Thyroid gland (tissue), 4 donors: ENCODE data around the gene RPL12. TPM values are rescaled to one million over a fixed set of nuclear protein-coding genes. Genes with fewer than 3 reads are reported as not detected.

Source experiments
- DNase-seq, 2 donors: peaks; one replicate each; pipeline ENCODE4 v3.0.0-alpha.2; 2019
- H3K27ac ChIP-seq, 3 donors: fragments of 200-600 bp; sonication (generic); 1 replicate in 2 of 3; 2 replicates in 1 of 3; pipeline ENCODE4 v1.5.1; 2016 to 2019; ENCODE audit warnings: mild to moderate bottlenecking in 1 of 3, moderate library complexity in 1 of 3
- H3K27me3 ChIP-seq: fragments of 200-600 bp; sonication (generic); one replicate; pipeline ENCODE4 v1.5.1; 2019
- H3K36me3 ChIP-seq, 2 donors: fragments of 200-600 bp; sonication (generic); one replicate each; pipeline ENCODE4 v1.5.1; 2016 to 2019
- H3K4me1 ChIP-seq, 2 donors: fragments of 200-600 bp; sonication (generic); one replicate each; pipeline ENCODE4 v1.5.1; 2017 to 2019
- H3K4me3 ChIP-seq, 3 donors: fragments of 200-600 bp; sonication (generic); replicated peaks in 1 of 3; 1 replicate in 2 of 3; 2 replicates in 1 of 3; pipeline ENCODE4 v1.5.1; 2016; ENCODE audit warnings: mild to moderate bottlenecking in 1 of 3
- H3K9me3 ChIP-seq: fragments of 200-600 bp; sonication (generic); one replicate; pipeline ENCODE4 v1.5.1; 2017
- POLR2A ChIP-seq, 2 donors: fragments of 450-650 bp; IDR thresholded peaks; one replicate each; pipeline ENCODE4 v1.6.1; 2017; ENCODE audit warnings: antibody characterized with exemption in 2 of 2, mild to moderate bottlenecking in 2 of 2, moderate library complexity in 1 of 2
- WGBS, 2 donors: methylation state at CpG; one replicate each; pipeline ENCODE4 v1.1.5; 2017; 5-methylcytosine and 5-hydroxymethylcytosine counted together
- intact Hi-C: fragments of 100-400 bp; cut with DNase I; formaldehyde crosslinking; loops from one replicate; pipeline ENCODE4 v1.15.1; 2023
- total RNA-seq, 4 donors: library from RNA; depleted of rRNA; stranded (reverse); fragments of >200 nt; gene quantifications; one replicate each; pipeline ENCODE4 v1.2.3, GENCODE V29; 2016
- TF ChIP-seq, protein P1 (sequence below), 6 experiments: fragments of 200-600 bp in 3 of 6; fragments of 450-650 bp in 3 of 6; sonication (generic) in 3 of 6; IDR thresholded peaks; one replicate each; pipeline ENCODE4 v1.5.1; 2016 to 2019; ENCODE audit warnings: antibody characterized with exemption in 6 of 6, mild to moderate bottlenecking in 2 of 6, inconsistent platforms in 1 of 6, moderate library complexity in 1 of 6

Gene RPL12
- total RNA-seq: 1,000 to 10,000 TPM; 1,286 to 2,844 (median 1,849) TPM

DNA sequence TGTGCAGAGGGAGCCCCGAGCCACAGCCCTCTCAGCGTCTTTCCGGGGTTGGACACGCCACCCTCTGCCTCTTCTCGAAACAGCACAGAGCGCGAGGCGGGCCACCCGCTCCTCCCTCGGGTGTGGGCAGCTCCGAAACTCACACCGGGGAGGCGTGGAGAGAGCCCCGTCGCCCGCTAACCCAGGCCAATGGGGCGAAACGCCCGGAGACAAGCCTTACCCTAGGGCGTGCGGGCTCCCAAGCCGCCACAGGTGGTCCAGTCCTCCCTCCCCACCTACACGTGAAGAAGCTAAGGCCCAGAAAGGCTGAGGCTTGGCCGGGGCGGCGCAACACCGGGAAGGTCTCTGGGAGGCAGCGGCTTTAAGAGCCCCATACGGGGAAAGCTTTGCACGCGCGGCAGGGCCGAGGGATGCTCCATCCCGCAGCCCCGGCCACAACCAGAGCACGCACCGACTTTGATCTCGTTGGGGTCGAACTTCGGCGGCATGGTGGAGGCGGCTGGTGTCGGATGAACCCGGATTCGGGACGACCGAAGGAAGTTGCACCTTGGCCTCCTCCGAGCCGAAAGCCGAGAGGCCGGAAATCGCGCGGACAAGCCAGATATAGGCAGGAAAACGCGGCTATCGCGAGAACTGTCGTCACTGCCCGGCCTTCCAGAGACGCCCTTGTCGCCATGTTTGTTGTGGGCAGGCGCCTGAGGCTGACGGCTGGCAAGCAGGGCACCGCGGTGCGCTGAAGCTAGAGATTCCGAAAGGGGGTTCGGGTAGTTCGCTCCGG lies at the start of gene RPL12, which contains the start of gene LRSAM1:
TSS of gene RPL12 (minus strand) at position 577 of the 778 bp plus-strand sequence. CDS start at position 488, 89 bp downstream.
TSS of gene LRSAM1 (plus strand) at position 681 of the 778 bp plus-strand sequence. CDS start 3,018 bp downstream, outside the sequence.
- WGBS, 2 donors: 0% methylated on average over 32 to 35 of the region's 71 CpGs
- peak; percentile 96 for DNase-seq
- H3K36me3 ChIP-seq: peaks cover 30 to 31% of the 10 kb centered on the region in 2 donors
- peak; percentile 99 to 100 for TF ChIP-seq POLR2A (IDR thresholded peaks at IDR 0.05)
- TF ChIP-seq, protein P1, sequence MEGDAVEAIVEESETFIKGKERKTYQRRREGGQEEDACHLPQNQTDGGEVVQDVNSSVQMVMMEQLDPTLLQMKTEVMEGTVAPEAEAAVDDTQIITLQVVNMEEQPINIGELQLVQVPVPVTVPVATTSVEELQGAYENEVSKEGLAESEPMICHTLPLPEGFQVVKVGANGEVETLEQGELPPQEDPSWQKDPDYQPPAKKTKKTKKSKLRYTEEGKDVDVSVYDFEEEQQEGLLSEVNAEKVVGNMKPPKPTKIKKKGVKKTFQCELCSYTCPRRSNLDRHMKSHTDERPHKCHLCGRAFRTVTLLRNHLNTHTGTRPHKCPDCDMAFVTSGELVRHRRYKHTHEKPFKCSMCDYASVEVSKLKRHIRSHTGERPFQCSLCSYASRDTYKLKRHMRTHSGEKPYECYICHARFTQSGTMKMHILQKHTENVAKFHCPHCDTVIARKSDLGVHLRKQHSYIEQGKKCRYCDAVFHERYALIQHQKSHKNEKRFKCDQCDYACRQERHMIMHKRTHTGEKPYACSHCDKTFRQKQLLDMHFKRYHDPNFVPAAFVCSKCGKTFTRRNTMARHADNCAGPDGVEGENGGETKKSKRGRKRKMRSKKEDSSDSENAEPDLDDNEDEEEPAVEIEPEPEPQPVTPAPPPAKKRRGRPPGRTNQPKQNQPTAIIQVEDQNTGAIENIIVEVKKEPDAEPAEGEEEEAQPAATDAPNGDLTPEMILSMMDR (IDR thresholded peaks at IDR 0.05): peak in 2 of 6 experiments; percentile 10 to 24
- peaks cover 25 to 33% of the 10 kb centered on the region in 2 donors for H3K4me1 ChIP-seq
- H3K9me3 ChIP-seq: no peaks in the 10 kb centered on the region
- H3K27ac ChIP-seq: peak within 1 kb of the TSS; percentile 82 to 90 (median 89)
- H3K4me3 ChIP-seq: peak within 1 kb of the TSS; percentile 68 to 78 (median 74)
- intact Hi-C loops: no loop called here
- H3K27me3 ChIP-seq: no peaks in the 10 kb centered on the region

- Histone ChIP-seq H3K4me3 (no peak overlapping the region), H3K4me1 (peaks cover under 1 to 4% of the 10 kb centered on the region in 2 donors), H3K27me3 (no peaks in the 10 kb centered on the region), H3K9me3 (no peaks in the 10 kb centered on the region), H3K36me3 (peaks cover 38 to 39% of the 10 kb centered on the region in 2 donors), H3K27ac (no peak overlapping the region)
- TF ChIP-seq, protein P1 (IDR thresholded peaks at IDR 0.05): no peak
- no peak for TF ChIP-seq POLR2A (IDR thresholded peaks at IDR 0.05)
- 89 to 90% methylated on average over 8 to 9 of the region's 9 CpGs for WGBS, 2 donors
- no peak for DNase-seq
- intact Hi-C loops: loop anchor here (5.0 to 10.0 kb wide), 2 partner anchors 86 to 424 kb away; no protein-coding TSS in a partner anchor
Observed at GRCh38 chr9:127500862-127501261, 49.7 kb upstream of the RPL12 start.

- no peak for TF ChIP-seq POLR2A (IDR thresholded peaks at IDR 0.05)
- TF ChIP-seq, protein P1 (IDR thresholded peaks at IDR 0.05): no peak
- no peak for DNase-seq
- H3K27me3 ChIP-seq: no peaks in the 10 kb centered on the region
- 91 to 100% methylated on average over 6 of the region's 6 CpGs for WGBS, 2 donors
- H3K4me1 ChIP-seq: peaks cover 5 to 8% of the 10 kb centered on the region in 2 donors
- intact Hi-C loops: loop anchor here (5.0 to 10.0 kb wide), 2 partner anchors 87 to 424 kb away; no protein-coding TSS in a partner anchor
- H3K36me3 ChIP-seq: peaks cover 34 to 39% of the 10 kb centered on the region in 2 donors
- H3K27ac ChIP-seq: no peak overlapping the region
- no peaks in the 10 kb centered on the region for H3K9me3 ChIP-seq
- H3K4me3 ChIP-seq: no peak overlapping the region
Observed at GRCh38 chr9:127500399-127500798, 49.2 kb upstream of the RPL12 start.

GRCh38 chr9:127498298-127498697 lies 47.1 kb upstream of the RPL12 start:
- Histone ChIP-seq H3K27ac (no peak overlapping the region), H3K4me3 (no peak overlapping the region), H3K9me3 (no peaks in the 10 kb centered on the region), H3K36me3 (peaks cover 18 to 20% of the 10 kb centered on the region in 2 donors), H3K27me3 (no peaks in the 10 kb centered on the region), H3K4me1 (peaks cover 12 to 18% of the 10 kb centered on the region in 2 donors)
- WGBS, 2 donors: 92 to 95% methylated on average over 5 of the region's 5 CpGs
- no peak for DNase-seq
- TF ChIP-seq, protein P1 (IDR thresholded peaks at IDR 0.05): no peak
- no peak for TF ChIP-seq POLR2A (IDR thresholded peaks at IDR 0.05)
- intact Hi-C loops: no loop called here
